Ovary (tissue), 9 donors: ENCODE results near the gene CLDND2. TPM values are rescaled to one million over a fixed set of nuclear protein-coding genes. Genes with fewer than 3 reads are reported as not detected.

Experiments used
- DNase-seq, 5 donors: peaks; one replicate each; pipeline ENCODE4 v3.0.0-alpha.2; 2019 to 2020
- H3K27ac ChIP-seq, 2 donors: fragments of 200-600 bp; one replicate each; pipeline versions ENCODE4 v1.5.1 to v1.8.0; 2019 to 2022
- H3K27me3 ChIP-seq: fragments of 200-600 bp; one replicate; pipeline ENCODE4 v1.8.0; 2022
- H3K36me3 ChIP-seq: fragments of 200-600 bp; sonication (generic); one replicate; pipeline ENCODE4 v1.5.1; 2019
- H3K4me1 ChIP-seq: one replicate; pipeline ENCODE4 v1.8.1; 2013; ENCODE audit warnings: mild to moderate bottlenecking, moderate library complexity; ENCODE audit not compliant: insufficient read depth
- H3K4me3 ChIP-seq: fragments of 200-600 bp; sonication (generic); one replicate; pipeline ENCODE4 v1.5.1; 2017
- H3K9me3 ChIP-seq, 2 donors: fragments of 200-600 bp in 1 of 2; sonication (generic) in 1 of 2; one replicate each; pipeline versions ENCODE4 v1.5.1 to v1.8.1; 2013 to 2019; ENCODE audit warnings: mild to moderate bottlenecking in 1 of 2, moderate library complexity in 1 of 2
- CTCF ChIP-seq, 3 donors: fragments of 450-650 bp in 2 of 3; fragments of 200-600 bp in 1 of 3; IDR thresholded peaks; one replicate each; pipeline versions ENCODE4 v1.5.1 to v1.8.0; 2016 to 2022; ENCODE audit warnings: antibody characterized with exemption in 3 of 3, mild to moderate bottlenecking in 1 of 3
- EP300 ChIP-seq: sonication (generic); formaldehyde crosslinking; IDR thresholded peaks from one replicate; pipeline ENCODE4 v1.6.1; 2017; ENCODE audit warnings: antibody characterized with exemption
- POLR2A ChIP-seq: fragments of 450-650 bp; IDR thresholded peaks from one replicate; pipeline ENCODE4 v1.6.1; 2017; ENCODE audit warnings: antibody characterized with exemption, mild to moderate bottlenecking, moderate library complexity
- WGBS, 3 donors: extraction: QIAGEN DNeasy Blood & Tissue Kit in 1 of 3; methylation state at CpG; one replicate each; pipeline versions ENCODE4 v1.1.5 to v1.1.7; 2013 to 2017; 5-methylcytosine and 5-hydroxymethylcytosine counted together
- intact Hi-C, 4 donors: fragments of 100-400 bp; cut with DNase I; formaldehyde crosslinking; loops; one replicate each; pipeline versions ENCODE4 v1.11.0 to v1.15.1; 2022 to 2023
- polyA plus RNA-seq, 2 donors: library from polyadenylated mRNA; stranded (reverse); fragments of 200-250 nt in 1 of 2; fragments of 350-450 nt in 1 of 2; fragmentation: Illumina TruSeq in 1 of 2; extraction: RNeasy Lipid Tissue Mini Kit (QIAGEN cat#74804) in 1 of 2; gene quantifications; one replicate each; pipeline ENCODE4 v1.2.3, GENCODE V29; 2013 to 2014
- total RNA-seq, 7 donors: library from RNA; depleted of rRNA in 2 of 7; stranded (reverse); fragments of >200 nt in 2 of 7; fragmentation: NEBNext Ultra II Directional in 3 of 7; extraction: Animal tissue kit (Norgen Biotek cat#: 25700) in 3 of 7; gene quantifications; one replicate each; pipeline versions ENCODE4 v1.1.0 to v1.2.4, GENCODE V29; 2016 to 2023
- donor health status: DM: no; HTN: no; CAD: no; lungs with moderate emphysema.
- donor health status: DM: no; HTN: no; CAD: no.
- donor health status: Bipolar disorder and iron deficiency.
- donor health status: DM: yes; HTN: yes; CAD: no.
- donor health status: DM: no; HTN: no; CAD: no.
- donor health status: DM: yes; HTN: yes; CAD: no.

Gene CLDND2
- total and polyA plus RNA-seq, 9 donors: 0.59 to 1.9 (median 1.4) TPM; not detected in 4

- H3K27me3 ChIP-seq: no peaks in the 10 kb centered on the region
- H3K27ac ChIP-seq: peak within 1 kb of the TSS; percentile 74 to 88
- H3K36me3 ChIP-seq: no peaks in the 10 kb centered on the region
- 0 to 1% (median 1%) methylated on average over 22 to 27 of the region's 27 CpGs for WGBS, 3 donors
- no peak for TF ChIP-seq CTCF (IDR thresholded peaks at IDR 0.05)
- no peak for TF ChIP-seq POLR2A
- no peak for TF ChIP-seq EP300
- peak within 1 kb of the TSS; percentile 95 for H3K4me3 ChIP-seq
- no peak for DNase-seq
- no peaks in the 10 kb centered on the region for H3K9me3 ChIP-seq
- intact Hi-C loops: loop anchor here in 2 of 4 donors (1.0 to 10.0 kb wide), 3 partner anchors 25 to 339 kb away; no protein-coding TSS in a partner anchor
- H3K4me1 ChIP-seq: peaks cover 7% of the 10 kb centered on the region
Measured at GRCh38 chr19:51365965-51366388, 2.8 kb downstream of the CLDND2 start, which contains the start of gene ETFB. TSS of gene ETFB (minus strand) at chr19:51366388. CDS start at chr19:51366326, 62 bp downstream.

- TF ChIP-seq CTCF (IDR thresholded peaks at IDR 0.05) (no peak), EP300 (no peak), POLR2A (no peak)
- Histone ChIP-seq H3K9me3 (no peaks in the 10 kb centered on the region), H3K4me1 (peaks cover 7% of the 10 kb centered on the region), H3K27me3 (no peaks in the 10 kb centered on the region), H3K4me3 (peak overlapping the region; percentile 95), H3K36me3 (no peaks in the 10 kb centered on the region), H3K27ac (peak overlapping the region; percentile 50 to 88)
- intact Hi-C loops: loop anchor here in 1 of 4 donors (10.0 kb wide), 1 partner anchor 339 kb away; no protein-coding TSS in a partner anchor
- peak in 4 of 5 donors; percentile 30 to 50 (median 48) for DNase-seq
- 11 to 17% (median 12%) methylated on average over 10 of the region's 10 CpGs for WGBS, 3 donors
Measured at GRCh38 chr19:51365211-51365964, 3.4 kb downstream of the CLDND2 start.

GRCh38 chr19:51364200-51365106 is 4.3 kb downstream of the CLDND2 start:
- DNase-seq: no peak
- intact Hi-C loops: loop anchor here in 1 of 4 donors (10.0 kb wide), 1 partner anchor 340 kb away; no protein-coding TSS in a partner anchor
- 79 to 86% (median 85%) methylated on average over 15 of the region's 15 CpGs for WGBS, 3 donors
- TF ChIP-seq EP300 (no peak), POLR2A (no peak), CTCF (IDR thresholded peaks at IDR 0.05) (no peak)
- H3K4me1 ChIP-seq: peaks cover 7% of the 10 kb centered on the region
- no peaks in the 10 kb centered on the region for H3K9me3 ChIP-seq
- no peak overlapping the region for H3K27ac ChIP-seq
- no peaks in the 10 kb centered on the region for H3K36me3 ChIP-seq
- H3K27me3 ChIP-seq: no peaks in the 10 kb centered on the region
- H3K4me3 ChIP-seq: no peak overlapping the region

GRCh38 chr19:51361239-51361638 is 7.6 kb downstream of the CLDND2 start:
- peaks cover 4% of the 10 kb centered on the region for H3K4me1 ChIP-seq
- no peaks in the 10 kb centered on the region for H3K27me3 ChIP-seq
- H3K36me3 ChIP-seq: no peaks in the 10 kb centered on the region
- no peak for DNase-seq
- H3K27ac ChIP-seq: no peak overlapping the region
- no peaks in the 10 kb centered on the region for H3K9me3 ChIP-seq
- intact Hi-C loops: loop anchor here in 1 of 4 donors (10.0 kb wide), 1 partner anchor 344 kb away; no protein-coding TSS in a partner anchor
- WGBS, 3 donors: 91 to 94% (median 92%) methylated on average over 13 of the region's 13 CpGs
- no peak overlapping the region for H3K4me3 ChIP-seq
- TF ChIP-seq CTCF (IDR thresholded peaks at IDR 0.05) (no peak), POLR2A (no peak), EP300 (no peak)
